GM19240 (cell line): Measurements from ENCODE around the gene CCL13.
A peak's percentile ranks its signal among the peaks of the same experiment; 100 is the strongest.
"Not testable (repeated sequence)": the region's sequence is repeated elsewhere in the genome, so short reads cannot be mapped to it uniquely, and the experiment has no call there.

Source experiments
- DNase-seq: peaks from one replicate; pipeline ENCODE4 v3.0.0; 2011; ENCODE audit warnings: low spot score; ENCODE audit not compliant: insufficient read length

The CCL13 gene

DNA sequence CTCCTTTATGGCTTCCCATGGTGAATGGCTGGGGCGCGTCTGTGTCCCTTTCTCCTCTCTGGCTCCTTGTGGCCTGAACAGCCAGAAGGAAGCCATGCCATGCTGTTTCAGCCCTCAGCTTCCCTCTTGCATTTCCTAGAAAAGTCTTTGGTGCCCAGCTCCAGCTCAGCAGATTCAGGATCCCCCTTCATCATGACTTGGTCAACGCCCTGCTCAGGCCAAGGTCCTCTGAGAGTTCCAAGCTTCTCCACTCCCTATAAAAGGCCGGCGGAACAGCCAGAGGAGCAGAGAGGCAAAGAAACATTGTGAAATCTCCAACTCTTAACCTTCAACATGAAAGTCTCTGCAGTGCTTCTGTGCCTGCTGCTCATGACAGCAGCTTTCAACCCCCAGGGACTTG lies at the start of gene CCL13:
Gene CCL13, plus strand, starts transcription at position 287 of the 400 bp plus-strand sequence. Its CDS starts 47 bp downstream, at position 334.
- no peak for DNase-seq

DNA sequence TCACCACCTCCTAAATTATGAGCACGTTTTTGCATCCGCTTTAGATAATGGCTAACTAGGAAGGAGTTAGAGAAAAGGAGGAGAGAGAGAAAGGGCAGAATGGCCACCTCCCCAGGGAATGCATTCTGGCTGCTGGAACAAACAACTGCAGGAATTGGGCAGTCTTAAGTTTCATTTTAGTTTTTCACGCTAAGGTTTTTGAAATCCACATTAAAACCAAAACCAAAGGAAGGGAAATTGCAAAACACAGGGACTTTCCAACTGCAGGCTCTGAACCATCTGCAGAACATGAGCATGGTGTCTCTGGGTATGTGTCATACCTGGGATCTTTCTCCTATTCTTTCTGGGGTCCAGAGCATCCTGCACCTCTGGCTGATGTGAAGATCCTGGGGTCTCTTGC lies 49.2 kb upstream of the CCL13 start:
- DNase-seq = no peak

DNA sequence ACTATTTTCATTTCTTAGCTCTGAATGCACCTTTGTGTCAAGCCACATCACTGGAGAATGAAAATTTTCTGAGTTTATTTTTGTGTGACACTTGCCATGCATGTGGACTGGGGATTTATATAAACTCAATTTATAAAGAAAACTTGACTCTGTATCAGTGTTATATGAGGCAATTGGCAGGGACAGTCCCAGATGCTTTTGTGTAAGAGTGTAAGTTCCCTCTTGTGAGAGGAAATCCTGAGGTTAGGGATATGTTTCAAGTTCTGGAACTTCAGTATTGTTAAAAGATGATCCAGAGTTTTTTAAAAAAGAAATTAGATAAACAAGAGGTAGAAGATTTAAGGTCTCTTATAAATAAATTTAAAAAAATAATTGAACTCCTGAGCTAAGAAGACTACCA lies 47.9 kb upstream of the CCL13 start:
- DNase-seq = no peak

DNA sequence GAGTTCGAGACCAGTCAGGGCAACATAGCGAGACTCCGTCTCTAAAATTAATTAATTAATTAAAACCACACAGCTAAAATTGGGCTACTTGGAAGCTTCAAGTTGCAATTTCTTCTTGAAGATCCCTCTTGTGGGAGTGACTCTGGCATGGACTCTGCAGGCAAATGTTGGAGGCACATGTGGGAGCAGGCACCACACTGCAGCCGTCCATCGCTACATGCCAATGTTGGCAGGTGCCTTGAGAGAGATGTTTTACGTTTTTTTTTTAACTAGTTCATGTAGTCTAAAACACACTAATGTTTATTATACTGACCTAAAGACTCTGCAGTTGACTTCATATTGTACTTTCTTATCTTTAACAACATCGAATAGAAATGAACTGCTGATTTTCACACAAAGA lies 45.0 kb upstream of the CCL13 start:
- DNase-seq = no peak

DNA sequence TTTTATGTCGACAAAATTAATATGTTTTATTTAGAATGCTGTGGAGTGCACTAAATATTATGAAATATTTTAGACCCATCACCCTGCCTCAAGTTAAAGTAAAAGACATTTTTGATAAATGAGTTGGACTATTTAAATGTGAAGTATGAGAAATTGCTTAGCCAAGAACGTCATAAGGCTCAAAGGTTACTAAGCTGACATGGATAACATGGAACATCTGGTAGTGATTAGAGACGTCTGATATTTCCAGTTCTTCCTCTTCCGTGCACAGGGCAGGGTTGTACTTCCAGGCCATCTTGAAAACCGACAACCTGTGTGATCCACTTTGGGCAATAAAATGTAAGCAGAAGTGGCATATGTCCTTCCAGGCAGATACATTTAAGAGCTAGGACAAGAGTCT lies 44.2 kb upstream of the CCL13 start:
- no peak for DNase-seq

DNA sequence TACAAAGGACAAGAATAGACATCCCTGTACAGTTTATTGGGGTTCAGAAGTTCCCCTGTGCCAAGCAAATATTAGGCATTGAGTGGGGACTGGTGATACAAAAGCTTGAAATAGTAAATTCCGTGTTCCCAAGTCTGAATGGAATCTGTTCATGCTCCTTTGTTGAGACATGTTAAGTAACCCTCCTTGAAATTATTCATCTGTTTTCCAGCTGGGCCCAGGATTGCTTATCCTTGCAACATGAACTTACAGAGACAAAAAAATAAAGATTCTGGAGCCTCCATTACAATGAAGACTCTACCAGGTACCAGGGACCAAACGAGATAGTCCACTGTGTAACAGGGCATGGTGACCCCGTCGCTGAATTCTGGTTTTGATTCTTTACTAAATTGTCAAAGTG lies 43.1 kb upstream of the CCL13 start:
- DNase-seq = no peak

DNA sequence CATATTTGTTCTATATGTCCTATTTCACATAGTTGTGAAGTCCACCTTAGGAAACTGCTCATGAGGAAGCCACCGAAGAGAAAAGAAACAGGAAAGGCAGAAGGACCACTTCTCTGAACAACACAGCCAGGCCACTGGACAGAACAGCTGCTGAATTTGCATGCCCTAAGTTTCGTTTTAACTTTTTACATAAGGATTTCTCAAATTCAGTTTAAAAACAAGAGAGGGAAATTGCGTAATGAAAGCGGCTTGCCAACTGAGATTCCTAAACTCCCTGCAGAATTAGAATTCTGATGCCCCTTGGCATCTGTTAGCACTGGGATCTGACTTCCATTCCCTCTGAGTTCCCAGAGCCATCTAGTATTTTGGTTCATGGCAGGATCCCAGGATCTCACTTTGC lies 42.0 kb upstream of the CCL13 start:
- DNase-seq = no peak

DNA sequence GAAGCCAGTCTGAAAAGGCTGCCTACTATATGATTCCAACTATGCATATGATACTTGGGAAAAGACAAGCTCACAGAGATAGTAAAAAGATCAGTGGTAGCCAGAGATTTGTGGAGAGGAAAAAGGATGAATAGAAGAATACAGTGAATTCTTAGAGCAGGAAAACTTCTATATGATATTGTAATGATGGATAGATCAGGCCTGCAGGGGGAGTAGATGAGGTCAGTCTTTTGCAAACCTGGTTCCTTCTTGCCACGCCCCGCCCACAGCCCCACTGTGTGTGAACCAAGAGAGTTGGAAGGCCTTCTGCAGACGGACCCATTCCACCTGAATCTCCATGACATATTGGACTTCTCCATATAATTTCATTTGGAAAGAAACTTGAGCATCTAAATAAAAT lies 37.8 kb upstream of the CCL13 start:
- no peak for DNase-seq

DNA sequence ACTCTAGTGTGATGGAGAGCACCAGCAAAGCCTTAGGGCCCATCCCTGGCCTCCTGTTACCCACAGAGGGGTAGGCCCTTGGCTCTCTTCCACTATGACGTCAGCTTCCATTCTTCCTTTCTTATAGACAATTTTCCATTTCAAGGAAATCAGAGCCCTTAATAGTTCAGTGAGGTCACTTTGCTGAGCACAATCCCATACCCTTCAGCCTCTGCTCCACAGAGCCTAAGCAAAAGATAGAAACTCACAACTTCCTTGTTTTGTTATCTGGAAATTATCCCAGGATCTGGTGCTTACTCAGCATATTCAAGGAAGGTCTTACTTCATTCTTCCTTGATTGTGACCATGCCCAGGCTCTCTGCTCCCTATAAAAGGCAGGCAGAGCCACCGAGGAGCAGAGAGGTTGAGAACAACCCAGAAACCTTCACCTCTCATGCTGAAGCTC lies 37.2 kb upstream of the CCL13 start, which contains the start of gene CCL8:
Gene CCL8, plus strand, starts transcription at position 397 of the 445 bp plus-strand sequence. CDS start 67 bp downstream, outside the sequence.
- no peak for DNase-seq

DNA sequence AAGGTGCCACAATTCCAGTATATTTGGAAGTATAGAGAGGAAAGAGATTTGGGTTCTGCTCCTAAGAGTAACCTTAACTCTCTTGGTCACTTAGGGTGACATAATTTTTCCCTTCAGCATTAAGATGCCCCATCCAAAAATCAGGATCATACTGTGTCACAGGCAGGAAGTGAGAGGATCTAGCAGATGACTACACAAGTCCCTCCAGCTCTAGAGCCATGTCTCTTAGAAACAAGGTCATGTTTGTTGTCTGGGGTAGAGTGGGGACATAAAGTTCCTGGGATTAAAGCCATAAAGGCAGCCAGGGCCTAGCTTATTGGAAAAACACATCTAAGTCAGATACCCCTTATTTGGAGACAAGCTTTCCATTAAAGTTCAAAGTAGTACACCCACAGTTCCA lies 34.3 kb upstream of the CCL13 start:
- DNase-seq = no peak

DNA sequence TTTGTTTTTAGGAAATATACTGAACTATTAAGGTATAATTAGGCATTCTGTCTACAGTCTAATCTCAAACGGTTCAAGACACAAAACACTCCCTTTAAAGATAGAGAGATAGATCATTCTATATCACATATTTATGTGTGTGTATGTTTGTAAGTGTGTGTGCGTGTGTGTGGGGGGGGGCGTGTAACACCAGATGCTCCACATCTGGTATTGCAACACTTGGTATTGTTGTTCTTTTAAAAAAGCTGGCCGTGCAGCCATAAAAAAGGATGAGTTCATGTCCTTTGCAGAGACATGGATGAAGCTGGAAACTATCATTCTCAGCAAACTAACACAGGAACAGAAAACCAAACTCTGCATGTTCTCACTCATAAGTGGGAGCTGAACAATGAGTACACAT lies 28.7 kb upstream of the CCL13 start:
- not testable (repeated sequence) for DNase-seq

DNA sequence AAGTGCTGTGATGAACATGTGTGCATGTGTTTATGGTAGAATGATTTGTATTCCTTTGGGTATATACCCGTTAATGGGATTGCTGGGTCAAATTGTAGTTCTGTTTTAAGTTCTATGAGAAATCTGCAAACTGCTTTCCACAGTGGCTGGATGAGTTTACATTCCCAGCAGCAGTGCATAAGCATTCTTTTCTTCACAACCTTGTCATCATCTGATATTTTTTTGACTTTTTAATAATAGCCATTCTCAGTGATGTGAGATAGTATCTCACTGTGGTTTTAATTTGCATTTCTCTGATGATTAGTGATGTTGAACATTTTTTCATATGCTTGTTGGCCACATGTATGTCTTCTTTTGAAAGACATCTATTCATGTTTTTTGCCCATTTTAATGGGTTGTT lies 18.6 kb upstream of the CCL13 start:
- DNase-seq = no peak

DNA sequence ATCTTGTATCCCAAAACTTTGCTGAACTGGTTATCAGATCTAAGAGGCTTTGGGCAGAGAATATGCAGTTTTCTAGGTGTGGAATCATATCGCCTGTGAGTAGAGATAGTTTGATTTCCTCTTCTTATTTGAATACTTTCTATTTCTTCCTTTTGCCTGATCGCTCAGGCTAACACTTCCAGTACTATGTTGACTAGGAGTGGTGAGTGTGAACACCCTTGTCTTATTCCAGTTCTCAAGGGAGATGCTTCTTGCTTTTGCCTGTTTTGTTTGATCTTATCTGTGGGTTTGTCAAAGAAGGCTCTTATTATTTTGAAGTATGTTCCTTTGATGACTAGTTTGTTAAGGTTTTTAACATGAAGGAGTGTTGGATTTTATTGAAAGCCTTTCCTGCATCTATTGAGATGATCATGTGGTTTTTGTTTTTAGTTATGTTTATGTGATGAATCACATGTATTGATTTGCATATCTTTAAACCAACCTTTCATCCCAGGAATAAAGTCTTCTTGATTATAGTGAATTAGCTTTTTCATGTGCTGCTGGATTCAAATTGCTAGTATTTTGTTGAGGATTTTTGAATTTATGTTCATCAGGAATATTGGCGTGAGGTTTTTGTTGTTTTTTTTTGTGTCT lies 17.0 kb upstream of the CCL13 start:
- no peak for DNase-seq

DNA sequence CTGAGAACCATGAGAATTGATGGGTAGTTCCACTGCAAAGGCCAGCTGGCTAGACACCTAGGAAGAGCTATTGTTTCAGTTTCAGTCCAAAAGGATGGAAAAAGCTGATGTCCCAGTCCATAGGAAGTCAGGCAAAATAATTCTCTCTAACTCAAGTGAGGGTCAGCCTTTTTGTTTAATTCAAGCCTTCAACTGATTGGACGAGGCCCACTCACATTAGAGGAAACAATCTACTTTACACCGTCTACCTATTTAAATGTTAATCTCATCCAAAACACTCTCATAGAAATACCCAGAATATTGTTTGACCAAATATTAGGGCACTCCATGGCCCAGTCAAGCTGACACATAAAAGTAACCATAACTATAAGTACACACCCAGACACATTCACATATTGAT lies 14.4 kb upstream of the CCL13 start:
- DNase-seq = no peak

DNA sequence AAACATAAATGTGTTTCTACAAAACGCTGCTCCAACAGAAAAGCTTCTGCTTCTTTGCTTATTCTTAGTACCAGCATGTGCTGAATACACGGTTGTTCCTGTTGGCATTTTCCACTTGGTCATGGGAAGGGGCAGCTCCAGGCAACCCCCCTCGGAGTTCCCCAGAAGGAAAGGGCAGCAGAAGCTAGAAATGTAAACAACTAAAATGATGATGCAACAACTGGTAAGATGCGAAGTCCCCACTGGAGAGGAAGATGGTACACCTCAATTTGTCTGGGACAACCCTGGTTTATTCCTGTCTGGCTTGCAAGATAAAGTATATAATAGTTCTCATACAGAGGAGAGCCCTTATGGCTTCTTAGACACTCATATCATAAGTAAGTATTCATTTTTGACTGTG lies 9.2 kb upstream of the CCL13 start:
- no peak for DNase-seq

DNA sequence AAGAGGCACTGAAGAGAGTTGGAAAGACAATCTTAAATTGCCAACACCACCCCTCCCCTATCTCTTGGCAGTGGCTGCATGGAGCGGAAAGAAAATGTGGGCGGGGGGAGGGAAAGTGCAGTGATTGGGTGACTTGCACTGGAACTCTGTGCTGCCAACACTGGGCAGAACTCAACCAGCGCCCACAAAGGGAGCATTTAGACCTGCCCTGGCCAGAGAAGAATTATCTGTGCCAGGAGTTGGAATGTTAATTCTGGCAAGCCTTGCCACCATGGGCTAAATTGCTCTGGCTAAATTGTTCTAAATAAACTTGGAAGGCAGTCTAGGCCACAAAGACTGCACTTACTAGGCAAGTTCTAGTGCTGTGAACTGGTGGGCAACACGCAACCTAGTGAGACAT lies 6.5 kb upstream of the CCL13 start:
- no peak for DNase-seq

DNA sequence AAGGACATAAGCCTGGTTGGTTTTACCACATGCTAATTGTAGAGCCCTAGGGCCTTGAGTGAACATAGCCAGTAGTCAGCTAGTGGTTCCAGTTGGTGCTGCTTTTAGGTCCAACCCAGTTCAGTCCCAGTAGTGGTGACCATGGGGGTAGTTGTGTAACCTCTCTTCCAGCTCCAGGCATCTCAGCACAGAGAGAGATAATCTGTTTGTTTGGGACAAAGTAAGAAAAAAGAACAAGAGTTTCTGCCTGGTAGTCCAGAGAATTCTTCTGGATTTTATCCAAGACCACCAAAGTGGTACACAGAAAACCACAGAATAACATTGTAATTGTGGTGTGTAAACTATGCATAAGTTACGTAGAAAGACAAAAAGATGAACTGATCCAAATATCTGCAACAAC lies 5.2 kb upstream of the CCL13 start:
- no peak for DNase-seq

DNA sequence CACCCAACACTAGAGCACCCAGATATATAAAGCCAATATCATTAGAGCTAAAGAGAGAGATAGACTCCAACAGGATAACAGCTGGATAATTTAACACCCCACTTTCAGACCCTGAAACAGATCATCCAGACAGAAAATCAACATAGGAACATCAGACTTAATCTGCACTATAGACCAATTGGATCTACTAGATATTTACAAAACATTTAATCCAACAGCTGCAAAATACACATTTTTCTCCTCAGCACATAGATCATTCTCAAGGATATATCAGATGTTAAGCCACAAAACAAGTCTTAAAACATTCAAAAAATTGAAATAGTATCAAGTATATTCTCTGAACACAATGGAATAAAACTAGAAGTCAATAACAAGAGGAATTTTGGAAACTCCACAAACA lies 4.1 kb upstream of the CCL13 start:
- DNase-seq = no peak

DNA sequence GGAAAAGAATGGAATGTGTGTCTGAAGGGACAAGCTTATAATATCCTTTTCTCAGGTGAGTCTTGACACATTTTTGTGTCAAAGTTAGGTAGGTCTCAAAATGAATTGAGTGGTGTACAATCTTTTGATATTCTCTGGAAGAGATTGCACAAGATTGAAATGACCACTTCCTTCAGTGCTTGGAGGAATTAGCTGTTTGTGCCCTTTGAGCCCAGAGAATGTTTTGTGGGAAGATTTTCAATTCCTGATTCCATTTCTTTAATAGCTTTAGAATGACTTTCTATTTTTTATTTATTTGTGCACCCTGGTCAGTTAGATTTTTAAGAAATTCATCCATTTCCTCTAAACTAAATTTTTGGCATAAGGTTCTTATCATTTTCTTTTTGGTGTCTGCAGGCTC lies 1.6 kb upstream of the CCL13 start:
- no peak for DNase-seq

DNA sequence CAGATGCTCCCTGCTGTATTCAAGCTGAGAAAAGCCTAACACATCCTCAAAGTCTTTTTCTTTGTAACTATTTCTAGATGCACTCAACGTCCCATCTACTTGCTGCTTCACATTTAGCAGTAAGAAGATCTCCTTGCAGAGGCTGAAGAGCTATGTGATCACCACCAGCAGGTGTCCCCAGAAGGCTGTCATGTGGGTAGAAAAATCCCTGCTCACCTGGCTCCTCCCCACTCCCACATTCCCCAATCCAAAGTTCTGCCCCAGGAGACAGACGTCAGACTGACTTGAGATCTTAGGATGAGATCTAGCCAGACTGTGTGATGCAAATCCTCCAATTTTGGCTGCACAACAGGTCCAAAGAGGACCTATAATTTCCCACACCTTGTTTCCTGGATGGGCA lies 1.1 kb downstream of the CCL13 start:
- no peak for DNase-seq

DNA sequence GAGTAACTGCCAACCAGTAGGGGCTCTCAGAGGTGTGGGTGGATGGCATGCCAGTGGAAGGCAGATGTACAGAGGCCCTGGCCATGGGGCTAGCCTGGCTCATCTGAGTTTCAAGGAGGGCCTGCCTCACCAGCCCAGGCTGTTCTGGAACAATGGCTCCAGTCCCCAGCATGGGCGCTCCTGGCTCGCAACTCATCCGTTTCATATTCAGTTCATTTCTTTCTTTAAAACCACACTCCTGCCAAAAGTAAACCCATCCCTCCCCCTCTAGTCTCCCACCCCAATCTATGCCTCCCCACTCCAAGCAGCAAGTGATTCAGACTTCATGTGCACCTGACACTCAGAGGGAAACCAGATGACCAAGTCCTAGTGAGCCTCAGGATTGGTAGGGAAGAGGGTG lies 2.4 kb downstream of the CCL13 start:
- no peak for DNase-seq

DNA sequence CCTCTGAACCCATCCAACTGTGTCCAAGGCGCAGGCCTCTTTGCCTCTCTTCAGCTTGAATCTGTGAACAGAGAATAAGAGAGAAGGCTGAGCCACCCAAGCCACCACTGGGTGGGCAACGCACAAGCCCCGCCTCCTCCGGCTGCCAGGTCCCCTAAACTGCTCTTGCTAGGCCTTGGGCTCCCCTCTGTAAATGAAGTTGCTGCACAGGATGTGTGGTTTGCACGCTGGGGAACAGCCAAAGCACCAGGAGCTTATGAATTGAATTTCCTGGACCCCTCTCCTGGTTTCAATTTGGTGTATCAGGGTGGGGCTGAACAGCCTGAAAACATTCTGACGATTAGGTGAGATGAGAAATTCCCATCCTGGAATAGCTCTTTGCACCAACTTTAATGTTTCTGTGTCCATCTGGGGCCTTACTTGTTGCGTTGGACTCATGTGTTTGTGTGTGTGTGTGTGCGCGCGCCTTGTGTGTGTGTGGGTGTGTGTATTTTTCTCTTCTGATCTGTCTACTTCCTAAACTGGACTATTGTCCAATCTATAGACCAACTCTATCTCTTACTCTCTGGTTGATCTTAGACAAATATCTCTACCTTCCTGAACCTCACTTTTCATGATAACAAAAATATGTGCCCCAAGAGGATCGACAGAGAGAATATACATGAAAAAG lies 4.5 kb downstream of the CCL13 start:
- no peak for DNase-seq

DNA sequence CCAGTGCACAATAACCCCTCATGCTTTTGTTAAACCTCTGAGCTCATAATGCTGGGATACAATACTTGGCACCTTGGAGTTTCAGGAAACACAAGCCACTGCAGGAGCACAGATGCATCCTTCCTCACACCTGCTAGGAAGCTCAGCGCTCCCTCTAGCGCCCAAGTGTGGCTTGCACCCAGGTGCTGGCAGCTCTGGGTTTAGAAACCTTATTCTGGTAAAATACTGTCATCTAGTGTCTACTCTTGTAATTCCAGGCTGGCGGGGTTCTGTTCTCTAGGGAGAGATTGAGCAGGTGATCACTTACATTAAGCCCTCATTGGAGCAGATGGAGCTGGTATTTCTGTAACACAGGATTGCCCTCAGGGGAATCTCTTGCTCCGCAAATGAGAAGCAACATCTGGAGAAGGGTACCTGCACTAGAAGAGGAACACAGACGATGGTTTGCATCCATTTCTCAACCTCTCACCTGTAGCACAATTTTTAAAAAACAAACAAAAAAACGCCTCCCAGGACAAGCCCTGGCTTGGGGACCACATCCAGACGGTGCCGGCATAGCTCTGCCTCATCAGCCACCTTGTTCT lies 5.3 kb downstream of the CCL13 start:
- DNase-seq = peak; percentile 52
